Thyroid gland (tissue), 4 donors: Measurements from ENCODE around the gene POMZP3. TPM values are rescaled to one million over a fixed set of nuclear protein-coding genes. Genes with fewer than 3 reads are reported as not detected.
"Not testable (repeated sequence)": the region's sequence is repeated elsewhere in the genome, so short reads cannot be mapped to it uniquely, and the experiment has no call there.

ENCODE experiments used
- DNase-seq, 2 donors: peaks; one replicate each; pipeline ENCODE4 v3.0.0-alpha.2; 2019
- H3K27ac ChIP-seq, 3 donors: fragments of 200-600 bp; sonication (generic); 1 replicate in 2 of 3; 2 replicates in 1 of 3; pipeline ENCODE4 v1.5.1; 2016 to 2019; ENCODE audit warnings: mild to moderate bottlenecking in 1 of 3, moderate library complexity in 1 of 3
- H3K27me3 ChIP-seq: fragments of 200-600 bp; sonication (generic); one replicate; pipeline ENCODE4 v1.5.1; 2019
- H3K36me3 ChIP-seq, 2 donors: fragments of 200-600 bp; sonication (generic); one replicate each; pipeline ENCODE4 v1.5.1; 2016 to 2019
- H3K4me1 ChIP-seq, 2 donors: fragments of 200-600 bp; sonication (generic); one replicate each; pipeline ENCODE4 v1.5.1; 2017 to 2019
- H3K4me3 ChIP-seq, 3 donors: fragments of 200-600 bp; sonication (generic); replicated peaks in 1 of 3; 1 replicate in 2 of 3; 2 replicates in 1 of 3; pipeline ENCODE4 v1.5.1; 2016; ENCODE audit warnings: mild to moderate bottlenecking in 1 of 3
- H3K9me3 ChIP-seq: fragments of 200-600 bp; sonication (generic); one replicate; pipeline ENCODE4 v1.5.1; 2017
- WGBS, 2 donors: methylation state at CpG; one replicate each; pipeline ENCODE4 v1.1.5; 2017; 5-methylcytosine and 5-hydroxymethylcytosine counted together
- intact Hi-C: fragments of 100-400 bp; cut with DNase I; formaldehyde crosslinking; loops from one replicate; pipeline ENCODE4 v1.15.1; 2023
- total RNA-seq, 4 donors: library from RNA; depleted of rRNA; stranded (reverse); fragments of >200 nt; gene quantifications; one replicate each; pipeline ENCODE4 v1.2.3, GENCODE V29; 2016

POMZP3 gene
- total RNA-seq, 4 donors from 2014 or later = 2.7 to 5.3 (median 4.4) TPM

GRCh38 chr7:76583636-76584281, 43.3 kb downstream of the POMZP3 start:
- 31 to 37% methylated on average over 4 to 5 of the region's 5 CpGs for WGBS, 2 donors
- H3K9me3 ChIP-seq, H3K36me3 ChIP-seq, H3K27me3 ChIP-seq, DNase-seq, H3K4me3 ChIP-seq, intact Hi-C loops: not testable (repeated sequence)
- Histone ChIP-seq H3K4me1 (peaks cover 23 to 40% of the 10 kb centered on the region in 2 donors), H3K27ac (peak overlapping the region; percentile 65 to 84 (median 76))

GRCh38 chr7:76582848-76583631, 44.0 kb downstream of the POMZP3 start:
- H3K4me3 ChIP-seq, H3K9me3 ChIP-seq, H3K27me3 ChIP-seq, intact Hi-C loops, H3K36me3 ChIP-seq: not testable (repeated sequence)
- DNase-seq = peak; percentile 90 to 93
- peak overlapping the region; percentile 65 to 84 (median 76) for H3K27ac ChIP-seq
- peaks cover 21 to 37% of the 10 kb centered on the region in 2 donors for H3K4me1 ChIP-seq
- 17 to 31% methylated on average over 2 of the region's 2 CpGs for WGBS, 2 donors

GRCh38 chr7:76575919-76576655, 51.0 kb downstream of the POMZP3 start:
- H3K27ac ChIP-seq, H3K27me3 ChIP-seq, DNase-seq, H3K4me3 ChIP-seq, intact Hi-C loops, H3K9me3 ChIP-seq, H3K36me3 ChIP-seq, H3K4me1 ChIP-seq: not testable (repeated sequence)
- WGBS, 2 donors = 62 to 88% methylated on average over 3 of the region's 3 CpGs

DNA sequence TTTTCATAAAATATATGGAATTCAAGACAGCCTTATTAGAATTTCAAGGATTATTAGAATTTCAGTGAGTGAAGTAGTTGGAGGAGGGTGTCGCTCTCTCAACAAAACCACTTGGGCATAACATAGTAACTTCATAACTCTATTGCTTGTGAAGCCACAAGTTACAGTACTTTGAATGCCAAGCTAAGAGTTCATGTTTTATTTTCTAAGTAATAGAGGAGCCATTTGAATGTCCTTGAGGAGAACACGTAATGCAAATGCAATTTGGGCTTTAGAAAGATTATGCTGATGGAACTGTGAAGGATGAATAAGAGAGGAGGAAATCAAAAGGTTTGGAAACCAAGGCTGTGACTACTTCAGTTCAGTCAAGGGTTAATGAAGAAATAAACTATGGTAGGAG, 51.6 kb downstream of the POMZP3 start:
- 52 to 66% methylated on average over 1 of the region's 2 CpGs for WGBS, 2 donors

GRCh38 chr7:76572296-76572695, 54.8 kb downstream of the POMZP3 start:
- intact Hi-C loops, H3K4me1 ChIP-seq, H3K4me3 ChIP-seq, H3K9me3 ChIP-seq, H3K27me3 ChIP-seq, DNase-seq, H3K27ac ChIP-seq, H3K36me3 ChIP-seq: not testable (repeated sequence)
- WGBS, 2 donors = 87 to 97% methylated on average over 3 of the region's 3 CpGs

More for the DNA sequence above, 51.6 kb downstream of the POMZP3 start:
- DNase-seq, H3K36me3 ChIP-seq, H3K4me1 ChIP-seq, H3K27me3 ChIP-seq, H3K27ac ChIP-seq, intact Hi-C loops, H3K4me3 ChIP-seq, H3K9me3 ChIP-seq: not testable (repeated sequence)

GRCh38 chr7:76570324-76570775, 56.7 kb downstream of the POMZP3 start:
- H3K9me3 ChIP-seq, H3K27me3 ChIP-seq, H3K4me1 ChIP-seq, DNase-seq, H3K27ac ChIP-seq, intact Hi-C loops, H3K36me3 ChIP-seq, H3K4me3 ChIP-seq: not testable (repeated sequence)
- WGBS, 2 donors = 89 to 94% methylated on average over 4 of the region's 4 CpGs

- DNase-seq, H3K4me3 ChIP-seq, H3K27ac ChIP-seq, H3K4me1 ChIP-seq, H3K36me3 ChIP-seq, H3K27me3 ChIP-seq, H3K9me3 ChIP-seq, intact Hi-C loops: not testable (repeated sequence)
These were observed 58.3 kb downstream of the POMZP3 start for GRCh38 chr7:76568742-76569141.

DNA sequence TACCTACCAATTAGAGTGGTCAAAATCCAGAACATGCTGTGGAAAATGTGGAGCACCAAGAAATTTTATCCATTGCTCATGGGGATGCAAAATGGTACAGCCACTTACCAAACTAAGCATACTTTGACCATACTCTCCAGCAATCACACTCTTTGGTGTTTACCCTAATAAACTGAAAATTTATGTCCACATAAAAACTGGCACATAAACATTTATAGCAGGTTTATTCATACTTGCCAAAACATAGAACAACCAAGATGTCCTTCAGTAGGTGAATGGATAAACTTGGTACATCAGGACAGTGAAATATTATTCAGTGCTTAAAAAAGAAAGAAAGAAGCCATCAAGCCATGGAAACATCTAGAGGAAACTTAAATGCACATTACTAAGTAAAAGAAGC, 59.3 kb downstream of the POMZP3 start:
- H3K36me3 ChIP-seq, DNase-seq, H3K27ac ChIP-seq, H3K4me1 ChIP-seq, H3K9me3 ChIP-seq, H3K27me3 ChIP-seq, intact Hi-C loops, H3K4me3 ChIP-seq: not testable (repeated sequence)

DNA sequence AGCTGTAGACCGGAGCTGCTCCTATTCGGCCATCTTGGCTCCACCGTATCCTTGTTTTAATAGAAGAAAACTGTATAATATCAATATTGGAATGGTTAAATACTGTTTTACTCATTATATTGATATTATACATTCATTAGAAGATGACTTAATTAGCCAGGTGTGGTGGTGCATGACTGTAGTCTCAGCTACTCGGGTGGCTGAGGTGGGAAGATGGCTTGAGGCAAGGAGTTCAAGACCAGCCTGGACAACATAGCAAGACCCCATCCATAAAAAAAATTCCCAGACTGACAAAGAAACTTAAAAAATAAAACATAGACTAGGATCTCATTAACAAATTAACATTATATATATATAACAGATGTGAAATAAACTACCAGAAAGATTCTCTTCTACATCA, 59.8 kb downstream of the POMZP3 start:
- H3K27me3 ChIP-seq, H3K4me1 ChIP-seq, H3K36me3 ChIP-seq, DNase-seq, H3K27ac ChIP-seq, H3K9me3 ChIP-seq, H3K4me3 ChIP-seq, intact Hi-C loops: not testable (repeated sequence)
- 100% methylated on average over 2 of the region's 4 CpGs for WGBS, 2 donors

- WGBS, 2 donors = 91 to 96% methylated on average over 3 of the region's 3 CpGs
- H3K27ac ChIP-seq, H3K4me1 ChIP-seq, H3K9me3 ChIP-seq, H3K4me3 ChIP-seq, DNase-seq, intact Hi-C loops, H3K27me3 ChIP-seq, H3K36me3 ChIP-seq: not testable (repeated sequence)
These were observed 62.1 kb downstream of the POMZP3 start for GRCh38 chr7:76565001-76565400.

DNA sequence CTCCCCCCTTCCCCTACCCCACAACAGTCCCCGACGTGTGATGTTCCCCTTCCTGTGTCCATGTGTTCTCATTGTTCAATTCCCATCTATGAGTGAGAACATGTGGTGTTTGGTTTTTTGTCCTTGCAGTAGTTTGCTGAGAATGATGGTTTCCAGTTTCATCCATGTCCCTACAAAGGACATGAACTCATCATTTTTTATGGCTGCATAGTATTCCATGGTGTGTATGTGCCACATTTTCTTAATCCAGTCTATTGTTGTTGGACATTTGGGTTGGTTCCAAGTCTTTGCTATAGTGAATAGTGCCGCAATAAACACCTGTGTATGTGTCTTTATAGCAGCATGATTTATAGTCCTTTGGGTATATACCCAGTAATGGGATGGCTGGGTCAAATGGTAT, 65.7 kb downstream of the POMZP3 start:
- 96 to 100% methylated on average over 3 of the region's 3 CpGs for WGBS, 2 donors
- H3K4me1 ChIP-seq, H3K36me3 ChIP-seq, H3K4me3 ChIP-seq, DNase-seq, intact Hi-C loops, H3K9me3 ChIP-seq, H3K27ac ChIP-seq, H3K27me3 ChIP-seq: not testable (repeated sequence)

DNA sequence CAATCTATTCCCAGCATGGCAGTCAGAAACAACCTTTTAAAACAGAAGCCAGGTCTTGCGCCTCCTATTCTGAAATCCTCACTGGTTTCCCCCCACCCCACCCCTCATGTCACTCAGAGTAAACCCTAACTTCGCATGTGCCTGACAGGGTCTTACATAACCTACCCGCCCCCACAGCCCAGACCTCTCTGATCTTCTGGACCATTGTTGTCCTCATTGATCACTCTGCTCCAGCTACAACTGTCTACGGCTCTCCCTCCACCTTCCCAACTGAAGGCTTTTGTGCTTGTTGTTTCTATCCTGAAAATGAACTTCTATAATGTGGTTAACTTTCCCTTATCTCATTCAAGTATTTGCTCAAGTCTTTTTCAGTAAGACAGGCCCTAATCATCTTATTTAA, 66.9 kb downstream of the POMZP3 start:
- H3K4me1 ChIP-seq, DNase-seq, H3K27me3 ChIP-seq, intact Hi-C loops, H3K36me3 ChIP-seq, H3K27ac ChIP-seq, H3K9me3 ChIP-seq, H3K4me3 ChIP-seq: not testable (repeated sequence)
- 86 to 91% methylated on average over 3 to 4 of the region's 4 CpGs for WGBS, 2 donors
